HCEC 1CT (cell line): ENCODE data around the gene OVOL3.

Source experiments
- DNase-seq: peaks from one replicate; pipeline ENCODE4 v3.0.0-alpha.2; 2017

The OVOL3 gene

GRCh38 chr19:36136964-36137686 lies 26.2 kb downstream of the OVOL3 start:
- peak; percentile 50 for DNase-seq

GRCh38 chr19:36139120-36139472 lies 28.2 kb downstream of the OVOL3 start:
- DNase-seq, result no peak

DNA sequence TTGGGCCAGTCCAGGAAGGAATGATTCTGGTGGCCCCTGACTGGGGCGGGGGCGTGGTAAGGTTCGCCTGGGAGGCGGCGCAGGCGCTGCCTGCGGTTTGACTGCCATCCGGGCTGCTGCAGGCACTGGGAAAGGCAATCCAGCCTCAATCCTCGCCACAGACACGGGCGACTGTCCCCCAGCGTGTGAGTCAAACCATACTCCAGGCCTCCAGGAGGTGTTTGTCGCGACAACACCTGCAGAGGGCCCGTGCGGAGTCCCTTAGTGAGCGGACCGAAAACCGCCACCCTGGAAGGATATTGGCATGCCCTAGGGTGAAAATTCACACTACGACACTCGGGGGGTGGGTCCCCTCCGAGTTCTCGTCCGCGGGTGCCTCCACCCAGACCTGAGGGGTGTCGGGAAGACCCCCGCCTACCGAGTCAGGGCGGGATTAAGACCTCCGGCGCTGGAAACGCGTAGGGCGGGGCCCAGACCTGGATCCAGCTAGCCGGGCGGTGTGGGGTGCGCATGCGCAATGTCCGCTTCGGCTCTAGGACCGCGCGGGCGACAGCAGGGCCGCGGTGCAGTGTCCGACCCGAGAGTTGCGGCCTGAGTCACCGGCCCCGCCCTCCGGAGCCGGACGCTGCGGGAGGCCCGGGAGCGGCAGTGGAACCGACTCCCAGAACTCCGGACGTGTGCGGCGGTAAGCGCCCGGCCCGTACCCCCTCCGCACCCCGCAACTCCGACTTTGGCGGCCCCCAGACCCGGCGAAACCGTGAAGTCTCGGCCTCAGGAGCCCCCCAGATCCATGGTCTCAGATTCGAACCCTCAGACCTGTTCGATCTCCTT lies 28.7 kb downstream of the OVOL3 start, which contains the start of gene CAPNS1:
TSS of gene CAPNS1 (plus strand) at position 594 of the 831 bp plus-strand sequence. CDS start 946 bp downstream, outside the sequence.
- DNase-seq, result peak; percentile 95

DNA sequence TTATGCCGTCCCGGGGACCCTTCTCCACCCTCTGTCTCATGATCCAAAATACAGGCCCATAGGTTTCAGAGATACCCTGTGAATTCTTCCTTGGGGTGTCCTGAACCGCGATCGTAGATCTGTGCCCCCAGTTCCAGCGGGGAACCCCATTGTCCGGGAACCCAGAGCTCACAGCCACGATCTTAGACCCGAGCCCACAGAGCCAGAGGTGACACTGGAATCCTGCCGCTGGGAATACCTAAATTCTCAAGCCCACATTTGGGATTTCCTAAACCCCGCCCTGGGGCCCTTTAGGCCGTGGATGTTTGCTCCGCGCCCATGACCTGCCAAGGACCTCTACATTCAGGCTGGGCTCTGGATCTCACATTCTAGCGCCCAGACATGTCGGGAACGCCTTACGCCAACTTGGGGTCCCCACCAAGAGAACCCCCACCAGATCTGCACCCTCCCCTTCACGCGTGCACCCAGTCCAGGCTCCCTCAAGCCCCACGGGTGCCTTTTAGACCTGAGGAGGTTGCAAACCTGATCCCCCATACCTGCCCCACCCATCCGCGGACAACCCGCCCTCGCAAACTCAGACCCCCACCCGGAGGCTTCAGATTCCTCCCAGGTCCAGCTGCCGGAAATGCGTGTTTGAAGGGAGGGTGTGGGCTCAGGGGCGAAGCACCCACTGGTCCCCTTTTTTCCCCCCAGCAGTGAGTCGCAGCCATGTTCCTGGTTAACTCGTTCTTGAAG lies 29.5 kb downstream of the OVOL3 start:
- DNase-seq, result peak; percentile 16

- DNase-seq, result peak; percentile 76
Observed at GRCh38 chr19:36141039-36141927, 30.3 kb downstream of the OVOL3 start.

GRCh38 chr19:36142046-36142445 lies 31.1 kb downstream of the OVOL3 start:
- no peak for DNase-seq

DNA sequence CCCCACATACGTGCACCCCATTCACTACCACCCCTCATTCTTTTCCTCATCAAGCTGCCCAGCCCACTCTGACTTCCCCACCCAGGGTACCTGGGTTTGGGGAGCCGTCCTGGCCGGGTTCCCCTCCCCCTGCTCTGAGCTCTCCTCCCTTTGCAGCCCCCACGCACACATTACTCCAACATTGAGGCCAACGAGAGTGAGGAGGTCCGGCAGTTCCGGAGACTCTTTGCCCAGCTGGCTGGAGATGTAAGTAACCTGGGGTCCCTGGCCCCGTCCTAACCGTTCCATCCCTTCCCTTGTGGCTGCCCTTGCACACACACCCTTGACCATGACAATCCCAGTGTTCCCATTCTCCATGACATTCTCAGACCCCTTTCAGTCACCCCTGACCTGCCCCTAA lies 31.6 kb downstream of the OVOL3 start:
- no peak for DNase-seq

GRCh38 chr19:36144624-36145023 lies 33.7 kb downstream of the OVOL3 start:
- DNase-seq, result no peak

DNA sequence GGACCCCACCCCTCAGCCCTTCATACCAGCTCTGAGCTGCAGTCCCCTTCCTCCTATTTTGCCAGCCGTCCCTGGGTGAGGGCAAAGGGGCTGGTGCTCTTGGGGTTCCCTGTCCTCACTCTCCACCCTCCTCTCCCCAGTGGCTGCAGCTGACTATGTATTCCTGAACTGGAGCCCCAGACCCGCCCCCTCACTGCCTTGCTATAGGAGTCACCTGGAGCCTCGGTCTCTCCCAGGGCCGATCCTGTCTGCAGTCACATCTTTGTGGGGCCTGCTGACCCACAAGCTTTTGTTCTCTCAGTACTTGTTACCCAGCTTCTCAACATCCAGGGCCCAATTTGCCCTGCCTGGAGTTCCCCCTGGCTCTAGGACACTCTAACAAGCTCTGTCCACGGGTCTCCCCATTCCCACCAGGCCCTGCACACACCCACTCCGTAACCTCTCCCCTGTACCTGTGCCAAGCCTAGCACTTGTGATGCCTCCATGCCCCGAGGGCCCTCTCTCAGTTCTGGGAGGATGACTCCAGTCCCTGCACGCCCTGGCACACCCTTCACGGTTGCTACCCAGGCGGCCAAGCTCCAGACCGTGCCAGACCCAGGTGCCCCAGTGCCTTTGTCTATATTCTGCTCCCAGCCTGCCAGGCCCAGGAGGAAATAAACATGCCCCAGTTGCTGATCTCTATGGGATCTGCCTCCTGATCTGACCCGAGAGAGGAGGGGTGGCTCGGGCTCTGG lies 38.9 kb downstream of the OVOL3 start:
- no peak for DNase-seq

DNA sequence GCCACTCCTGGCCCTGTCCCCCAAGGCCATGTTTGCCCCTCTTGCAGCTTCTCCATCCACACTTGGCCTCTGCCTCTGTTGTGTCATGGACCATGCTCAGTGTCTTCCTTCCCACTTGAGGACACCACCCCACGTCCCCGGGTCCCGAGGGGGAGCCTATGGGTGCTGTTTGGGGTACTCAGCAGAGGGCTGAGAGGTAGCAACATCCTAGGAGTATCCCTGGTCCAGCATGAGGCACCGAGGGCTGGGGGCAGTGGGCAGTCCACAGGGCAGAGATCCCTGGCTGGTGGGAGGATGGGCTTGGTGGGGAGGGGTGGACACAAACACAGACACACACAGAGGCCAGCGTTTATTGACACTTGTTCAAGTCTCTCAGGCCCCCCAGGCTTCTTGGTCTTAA lies 39.6 kb downstream of the OVOL3 start:
- no peak for DNase-seq

DNA sequence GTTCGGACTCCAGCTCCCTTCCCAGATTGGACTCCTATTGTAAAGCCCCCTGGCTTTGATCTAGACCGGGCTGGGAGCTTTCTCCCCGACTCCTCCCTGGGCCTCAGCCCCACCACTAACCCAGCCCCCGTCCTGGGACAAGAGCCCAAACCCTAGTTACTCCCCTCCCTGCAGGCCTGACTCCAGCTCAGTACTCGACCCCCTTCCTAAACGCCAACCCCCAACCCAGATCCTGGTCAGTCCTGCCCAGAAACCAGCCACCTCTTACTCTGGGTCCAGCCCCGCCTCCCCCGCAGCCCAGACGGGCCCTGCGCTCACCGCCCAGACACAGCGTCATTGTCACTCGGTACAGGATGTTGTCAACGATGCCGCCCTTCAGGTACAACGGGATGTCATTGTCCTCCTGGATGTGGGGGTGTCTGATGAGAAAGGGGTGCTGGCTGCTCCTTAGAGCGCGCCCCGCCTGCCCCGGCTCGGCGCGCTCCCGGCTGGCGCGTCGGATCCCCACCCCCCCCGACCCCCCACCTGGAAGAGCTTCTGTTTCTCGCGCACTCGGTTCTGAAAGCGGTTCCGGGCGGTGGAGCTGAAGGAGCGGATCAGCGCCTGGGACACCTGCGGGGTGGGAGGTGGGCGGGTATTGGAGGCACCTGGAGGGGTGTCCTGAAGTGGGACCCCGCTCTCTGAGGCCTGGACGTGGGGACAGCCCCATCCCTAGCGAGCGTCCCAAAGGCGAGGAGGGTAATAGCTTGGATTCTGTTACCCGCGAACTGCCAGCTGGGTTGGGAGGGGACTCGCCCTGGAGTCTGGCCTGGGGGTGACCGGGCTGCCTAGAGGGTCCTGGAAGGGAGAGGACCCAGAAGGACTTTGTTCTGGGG lies 40.4 kb downstream of the OVOL3 start:
- no peak for DNase-seq

DNA sequence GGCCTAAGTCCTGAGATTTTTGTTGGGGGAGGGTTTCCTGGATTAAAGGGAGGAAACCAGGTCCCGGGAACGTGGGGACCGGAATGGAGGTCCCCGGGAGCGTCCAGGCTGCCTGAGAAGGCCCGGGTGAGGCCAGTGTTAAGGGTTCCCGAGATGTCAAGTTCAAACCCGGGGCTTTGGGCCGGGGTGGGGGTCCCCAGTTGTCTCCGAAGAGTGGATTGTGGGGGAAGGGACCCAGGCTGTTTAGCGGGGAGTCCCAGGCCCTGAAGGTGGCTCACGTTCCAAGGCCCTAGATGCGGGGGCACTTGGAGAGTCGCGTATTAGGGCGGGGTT lies 41.0 kb downstream of the OVOL3 start:
- DNase-seq, result no peak

GRCh38 chr19:36152352-36153091 lies 41.6 kb downstream of the OVOL3 start, which contains the start of gene COX7A1:
Gene COX7A1, minus strand, starts transcription at chr19:36152447. Its CDS starts 40 bp downstream, at chr19:36152407.
- peak; percentile 6 for DNase-seq

DNA sequence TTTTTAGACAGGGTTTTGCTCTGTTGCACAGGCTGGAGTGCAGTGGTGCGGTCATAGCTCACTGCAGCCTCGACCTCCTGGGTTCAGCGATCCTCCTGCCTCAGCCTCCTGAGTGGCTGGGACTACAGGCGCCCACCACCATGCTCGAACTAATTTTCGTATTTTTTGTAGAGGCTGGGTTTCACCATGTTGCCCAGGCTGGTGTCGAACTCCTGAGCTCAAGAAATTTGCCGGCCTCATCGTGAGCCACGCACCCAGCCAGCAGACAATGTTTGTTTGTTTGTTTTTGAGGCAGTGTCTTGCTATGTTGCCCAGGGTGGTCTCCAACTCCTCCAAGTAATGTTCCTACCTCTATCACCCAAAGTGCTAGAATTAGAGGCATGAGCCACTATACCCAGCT lies 42.2 kb downstream of the OVOL3 start:
- DNase-seq, result no peak

DNA sequence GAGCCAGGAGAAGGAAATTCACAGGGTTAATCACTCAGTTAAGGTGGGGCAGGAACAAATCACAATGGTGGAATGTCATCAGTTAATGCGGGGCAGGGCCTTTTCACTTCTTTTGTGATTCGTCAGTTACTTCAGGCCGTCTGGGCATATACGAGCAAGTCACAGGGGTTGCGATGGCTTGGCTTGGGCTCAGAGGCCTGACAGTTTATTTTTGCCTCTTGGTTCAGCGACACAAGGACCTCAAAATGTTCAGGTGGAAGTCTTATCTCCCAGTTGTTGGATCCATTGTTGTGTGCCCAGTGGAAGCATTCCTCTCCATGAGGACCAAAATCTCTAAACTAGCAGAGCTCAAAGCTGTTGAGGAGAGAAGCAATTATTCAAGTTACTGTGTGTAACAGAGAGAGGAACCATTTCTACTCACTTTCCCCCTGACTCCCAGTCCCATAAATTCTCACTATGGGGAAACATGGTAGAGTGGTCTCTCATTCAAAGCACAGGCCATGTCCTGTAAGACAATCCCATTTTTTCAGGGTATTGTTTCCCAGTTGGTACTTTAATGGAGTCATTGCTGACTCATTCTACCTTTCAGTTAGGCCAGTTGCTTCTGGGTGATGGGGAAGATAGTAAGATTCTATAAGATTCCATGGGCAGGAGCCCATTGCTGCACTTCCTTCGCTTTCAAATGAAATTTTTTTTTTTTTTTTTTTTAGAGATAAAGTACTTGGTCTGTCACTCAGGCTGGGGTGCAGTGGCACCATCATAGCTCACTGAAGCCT lies 50.1 kb downstream of the OVOL3 start:
- no peak for DNase-seq
